22Rv1 (cell line): ENCODE data around the gene VSIR.
A peak's percentile ranks its signal among the peaks of the same experiment; 100 is the strongest.

Source experiments
- H3K27ac ChIP-seq: fragments of 450-650 bp; 2 replicates; pipeline ENCODE4 v1.5.1; 2017
- ZFX ChIP-seq: fragments of 450-650 bp; IDR thresholded peaks from 2 replicates; pipeline ENCODE4 v1.6.1; 2017; ENCODE audit warnings: antibody characterized with exemption, borderline replicate concordance
- TF ChIP-seq, protein P1 (sequence below): fragments of 450-650 bp; IDR thresholded peaks from 2 replicates; pipeline ENCODE4 v1.5.1; 2017; ENCODE audit warnings: mild to moderate bottlenecking

VSIR gene

DNA sequence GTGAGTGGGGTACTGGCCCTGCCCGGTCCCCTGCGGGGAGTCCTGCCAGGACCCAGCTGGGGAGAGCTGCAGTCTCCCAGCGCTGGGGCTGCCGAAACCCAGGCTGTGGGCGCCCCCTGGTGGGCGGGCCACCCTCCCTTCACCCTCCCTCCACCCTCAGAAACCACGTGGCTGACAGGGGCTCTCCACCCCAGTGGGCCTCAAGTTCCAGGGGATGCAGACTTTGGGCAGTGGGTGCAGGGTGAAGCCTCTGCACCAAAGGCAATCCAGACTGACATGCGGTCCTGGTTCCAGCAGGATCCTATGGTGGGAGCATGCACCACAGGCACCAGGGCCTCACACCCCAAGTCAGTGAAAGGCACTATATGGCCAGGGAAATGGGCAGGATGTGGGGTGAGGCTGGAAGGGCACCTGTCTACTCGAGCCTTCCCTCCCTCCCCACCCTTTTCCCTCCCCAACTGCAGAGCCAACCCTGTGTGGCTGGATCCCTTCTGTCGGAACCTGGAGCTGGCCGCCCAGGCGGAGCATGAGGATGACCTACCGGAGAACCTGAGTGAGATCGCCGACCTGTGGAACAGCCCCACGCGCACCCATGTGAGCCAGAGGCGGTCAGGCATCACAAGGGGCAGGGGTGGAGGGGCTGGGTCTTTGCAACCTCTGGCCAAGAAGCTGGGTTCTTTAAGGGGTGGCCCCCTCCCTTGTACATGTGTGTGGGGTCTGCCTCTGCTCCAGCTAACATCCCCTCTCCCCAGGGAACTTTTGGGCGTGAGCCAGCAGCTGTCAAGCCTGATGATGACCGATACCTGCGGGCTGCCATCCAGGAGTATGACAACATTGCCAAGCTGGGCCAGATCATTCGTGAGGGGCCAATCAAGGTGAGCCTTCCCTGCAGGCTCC is 38.9 kb upstream of the VSIR start:
- no peak overlapping the region for H3K27ac ChIP-seq
- TF ChIP-seq ZFX = no peak
- TF ChIP-seq, protein P1, sequence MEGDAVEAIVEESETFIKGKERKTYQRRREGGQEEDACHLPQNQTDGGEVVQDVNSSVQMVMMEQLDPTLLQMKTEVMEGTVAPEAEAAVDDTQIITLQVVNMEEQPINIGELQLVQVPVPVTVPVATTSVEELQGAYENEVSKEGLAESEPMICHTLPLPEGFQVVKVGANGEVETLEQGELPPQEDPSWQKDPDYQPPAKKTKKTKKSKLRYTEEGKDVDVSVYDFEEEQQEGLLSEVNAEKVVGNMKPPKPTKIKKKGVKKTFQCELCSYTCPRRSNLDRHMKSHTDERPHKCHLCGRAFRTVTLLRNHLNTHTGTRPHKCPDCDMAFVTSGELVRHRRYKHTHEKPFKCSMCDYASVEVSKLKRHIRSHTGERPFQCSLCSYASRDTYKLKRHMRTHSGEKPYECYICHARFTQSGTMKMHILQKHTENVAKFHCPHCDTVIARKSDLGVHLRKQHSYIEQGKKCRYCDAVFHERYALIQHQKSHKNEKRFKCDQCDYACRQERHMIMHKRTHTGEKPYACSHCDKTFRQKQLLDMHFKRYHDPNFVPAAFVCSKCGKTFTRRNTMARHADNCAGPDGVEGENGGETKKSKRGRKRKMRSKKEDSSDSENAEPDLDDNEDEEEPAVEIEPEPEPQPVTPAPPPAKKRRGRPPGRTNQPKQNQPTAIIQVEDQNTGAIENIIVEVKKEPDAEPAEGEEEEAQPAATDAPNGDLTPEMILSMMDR = peak; percentile 88

DNA sequence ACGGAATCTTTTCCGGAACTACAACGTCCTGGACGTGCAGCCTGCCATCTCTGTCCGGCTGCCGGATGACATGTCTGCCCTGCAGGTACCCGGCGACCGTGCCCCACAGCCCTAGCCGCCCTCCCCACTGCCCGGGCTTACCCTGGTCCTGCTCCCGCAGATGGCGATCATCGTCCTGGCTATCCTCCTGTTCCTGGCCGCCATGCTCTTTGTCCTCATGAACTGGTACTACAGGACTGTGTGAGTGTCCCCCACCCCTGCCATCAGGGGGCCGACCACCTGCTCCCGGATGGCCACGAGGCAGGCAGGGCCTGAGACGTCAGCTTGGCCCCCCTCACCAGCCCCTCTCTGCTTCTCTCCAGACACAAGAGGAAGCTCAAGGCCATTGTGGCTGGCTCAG is 38.0 kb upstream of the VSIR start:
- no peak overlapping the region for H3K27ac ChIP-seq

GRCh38 chr10:71810048-71810750 is 36.9 kb upstream of the VSIR start:
- no peak for TF ChIP-seq ZFX
- TF ChIP-seq, protein P1 = no peak
- no peak overlapping the region for H3K27ac ChIP-seq

More for the DNA sequence above, 38.0 kb upstream of the VSIR start:
- TF ChIP-seq ZFX = no peak
- TF ChIP-seq, protein P1 = no peak

- no peak overlapping the region for H3K27ac ChIP-seq
- TF ChIP-seq ZFX = no peak
- TF ChIP-seq, protein P1 = no peak
Observed at GRCh38 chr10:71809628-71810027, 36.3 kb upstream of the VSIR start.

DNA sequence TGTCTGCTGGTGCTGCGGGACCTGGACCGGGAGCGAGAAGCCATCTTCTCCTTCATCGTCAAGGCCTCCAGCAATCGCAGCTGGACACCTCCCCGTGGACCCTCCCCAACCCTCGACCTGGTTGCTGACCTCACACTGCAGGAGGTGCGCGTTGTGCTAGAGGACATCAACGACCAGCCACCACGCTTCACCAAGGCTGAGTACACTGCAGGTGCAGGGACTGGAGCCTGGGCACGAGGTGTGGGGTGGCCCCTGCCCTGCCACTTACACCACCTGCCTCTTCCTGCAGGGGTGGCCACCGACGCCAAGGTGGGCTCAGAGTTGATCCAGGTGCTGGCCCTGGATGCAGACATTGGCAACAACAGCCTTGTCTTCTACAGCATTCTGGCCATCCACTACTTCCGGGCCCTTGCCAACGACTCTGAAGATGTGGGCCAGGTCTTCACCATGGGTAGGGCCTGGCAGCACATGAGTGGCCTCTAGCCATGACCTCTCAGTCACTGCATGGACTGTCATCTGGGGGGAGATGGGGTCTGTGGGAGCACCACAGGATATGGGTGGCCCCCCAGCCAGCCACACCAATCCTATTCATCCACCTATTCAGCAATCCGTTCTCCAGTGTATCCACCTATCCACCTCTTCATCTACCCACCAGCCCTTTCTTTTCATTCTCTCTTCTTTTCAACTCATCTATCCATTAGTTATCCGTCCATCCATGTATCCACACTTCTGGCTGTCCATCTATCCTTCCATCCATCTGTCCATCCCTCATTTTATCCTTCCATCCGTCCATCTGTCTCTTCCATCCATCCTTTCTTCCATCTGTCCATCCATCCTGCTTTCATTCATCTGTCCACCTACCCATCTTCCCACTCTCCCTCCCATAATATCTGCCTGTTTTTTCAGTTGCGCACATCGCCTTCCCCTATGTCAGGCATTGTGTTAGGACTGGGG is 34.5 kb upstream of the VSIR start:
- H3K27ac ChIP-seq = no peak overlapping the region
- no peak for TF ChIP-seq ZFX
- TF ChIP-seq, protein P1 = no peak

- no peak for TF ChIP-seq ZFX
- TF ChIP-seq, protein P1 = no peak
- no peak overlapping the region for H3K27ac ChIP-seq
Observed at GRCh38 chr10:71806704-71807556, 33.6 kb upstream of the VSIR start.
